ENCODE measurements around the gene EVA1C. TPM values are rescaled to one million over a fixed set of nuclear protein-coding genes. Genes with fewer than 3 reads are reported as not detected.

Gene EVA1C
- 6.8 and 8.2 TPM in 2 replicates for total RNA-seq

GRCh38 chr21:32412162-32413014 is at the start of gene EVA1C:
Gene EVA1C, plus strand, starts transcription at chr21:32412706. Its CDS starts 148 bp downstream, at chr21:32412854.

GRCh38 chr21:32392880-32393676 is 19.4 kb upstream of the EVA1C start, which contains the start of gene URB1:
Gene URB1, minus strand, starts transcription at chr21:32393012. Its CDS starts 102 bp downstream, at chr21:32392910.

Other genes with a start within 250 kb of the EVA1C start
- 3.5 and 5.0 TPM in 2 replicates for gene MIS18A, start 133.7 kb upstream of the EVA1C start, total RNA-seq
- gene MRAP, start 113.9 kb upstream of the EVA1C start, total RNA-seq, result 0.09 and 0.14 TPM in 2 replicates
- gene URB1, start 19.7 kb upstream of the EVA1C start, total RNA-seq, result 12.2 and 17.4 TPM in 2 replicates
- gene TCP10L, start 172.8 kb downstream of the EVA1C start, total RNA-seq, result 0.28 and 0.46 TPM in 2 replicates
- 18.5 and 22.2 TPM in 2 replicates for gene CFAP298, start 199.7 kb downstream of the EVA1C start, total RNA-seq